ACC112 (cell line): ENCODE results near the gene BRDT.
"Not testable (repeated sequence)": the region's sequence is repeated elsewhere in the genome, so short reads cannot be mapped to it uniquely, and the experiment has no call there.

Experiments used
- H2AFZ ChIP-seq: fragments of 200-600 bp; sonication (generic); one replicate; pipeline ENCODE4 v1.6.0; 2017; ENCODE audit warnings: antibody characterized with exemption, low read length; ENCODE audit not compliant: unreplicated experiment
- H3K27ac ChIP-seq: fragments of 200-600 bp; sonication (generic); 2 replicates; pipeline ENCODE4 v1.5.1; 2014; ENCODE audit warnings: low read depth, mild to moderate bottlenecking, antibody characterized with exemption, low read length, moderate library complexity
- H3K27me3 ChIP-seq: fragments of 200-600 bp; sonication (generic); 2 replicates; pipeline ENCODE4 v1.6.1; 2014; ENCODE audit warnings: mild to moderate bottlenecking, antibody characterized with exemption, low read length, moderate library complexity, mixed read lengths; ENCODE audit not compliant: insufficient read depth
- H3K36me3 ChIP-seq: fragments of 200-600 bp; sonication (generic); 2 replicates; pipeline ENCODE4 v1.6.1; 2016; ENCODE audit warnings: mild to moderate bottlenecking, antibody characterized with exemption, low read length, moderate library complexity, mixed read lengths; ENCODE audit not compliant: insufficient read depth
- H3K4me1 ChIP-seq: fragments of 200-600 bp; sonication (generic); one replicate; pipeline ENCODE4 v1.6.1; 2016; ENCODE audit warnings: low read length, mixed read lengths; ENCODE audit not compliant: insufficient read depth, unreplicated experiment, control insufficient read depth
- H3K4me3 ChIP-seq: fragments of 200-600 bp; sonication (generic); 2 replicates; pipeline ENCODE4 v1.5.1; 2014; ENCODE audit warnings: mild to moderate bottlenecking, low read depth, low read length
- H3K79me2 ChIP-seq: fragments of 200-600 bp; sonication (generic); one replicate; pipeline ENCODE4 v1.6.0; 2016; ENCODE audit warnings: low read length; ENCODE audit not compliant: control insufficient read depth, unreplicated experiment, insufficient read depth

BRDT gene

GRCh38 chr1:91981996-91982609 is 32.9 kb downstream of the BRDT start:
- H3K4me3 ChIP-seq: no peak overlapping the region
- no peak overlapping the region for H2AFZ ChIP-seq
- no peak overlapping the region for H3K27ac ChIP-seq
- no peaks in the 10 kb centered on the region for H3K79me2 ChIP-seq
- H3K4me1 ChIP-seq: no peaks in the 10 kb centered on the region
- no peaks in the 10 kb centered on the region for H3K27me3 ChIP-seq
- no peaks in the 10 kb centered on the region for H3K36me3 ChIP-seq

DNA sequence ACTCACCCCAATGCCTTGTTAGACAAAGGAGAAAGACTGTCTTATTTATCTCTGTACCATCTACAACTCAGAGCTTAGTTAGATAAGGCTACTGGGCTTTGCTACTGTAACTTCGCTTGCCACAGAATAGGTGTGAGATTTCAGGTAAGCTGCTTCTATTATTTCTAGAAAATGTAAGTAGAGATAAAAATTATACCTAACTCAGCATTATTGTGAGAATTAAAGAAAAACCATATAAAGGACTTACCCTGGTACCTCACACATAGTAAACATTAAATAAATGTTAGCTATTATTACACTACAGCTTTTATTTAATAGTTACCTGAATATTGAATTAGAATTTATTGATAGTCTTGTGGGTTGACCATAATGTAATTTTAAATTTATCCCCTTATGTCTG is 44.1 kb downstream of the BRDT start:
- no peaks in the 10 kb centered on the region for H3K4me1 ChIP-seq
- H2AFZ ChIP-seq: no peak overlapping the region
- no peak overlapping the region for H3K27ac ChIP-seq
- no peaks in the 10 kb centered on the region for H3K36me3 ChIP-seq
- H3K4me3 ChIP-seq: no peak overlapping the region
- no peaks in the 10 kb centered on the region for H3K79me2 ChIP-seq
- no peaks in the 10 kb centered on the region for H3K27me3 ChIP-seq

GRCh38 chr1:91997607-91998195 is 48.5 kb downstream of the BRDT start:
- no peak overlapping the region for H3K27ac ChIP-seq
- H3K27me3 ChIP-seq: no peaks in the 10 kb centered on the region
- no peak overlapping the region for H2AFZ ChIP-seq

GRCh38 chr1:92004129-92004528 is 54.9 kb downstream of the BRDT start:
- no peaks in the 10 kb centered on the region for H3K4me1 ChIP-seq
- no peaks in the 10 kb centered on the region for H3K27me3 ChIP-seq
- no peaks in the 10 kb centered on the region for H3K79me2 ChIP-seq
- H3K27ac ChIP-seq: no peak overlapping the region
- H3K36me3 ChIP-seq: no peaks in the 10 kb centered on the region
- no peak overlapping the region for H3K4me3 ChIP-seq
- no peak overlapping the region for H2AFZ ChIP-seq

More at GRCh38 chr1:91997607-91998195, 48.5 kb downstream of the BRDT start:
- no peaks in the 10 kb centered on the region for H3K4me1 ChIP-seq
- H3K4me3 ChIP-seq: no peak overlapping the region
- H3K36me3 ChIP-seq: no peaks in the 10 kb centered on the region
- no peaks in the 10 kb centered on the region for H3K79me2 ChIP-seq

- no peaks in the 10 kb centered on the region for H3K27me3 ChIP-seq
- H3K4me1 ChIP-seq: no peaks in the 10 kb centered on the region
Measured at GRCh38 chr1:92013923-92014322, 64.7 kb downstream of the BRDT start.

GRCh38 chr1:92016720-92017316 is 67.6 kb downstream of the BRDT start:
- no peaks in the 10 kb centered on the region for H3K79me2 ChIP-seq
- H3K4me3 ChIP-seq: no peak overlapping the region
- H3K27ac ChIP-seq: no peak overlapping the region
- no peaks in the 10 kb centered on the region for H3K36me3 ChIP-seq
- no peak overlapping the region for H2AFZ ChIP-seq
- H3K4me1 ChIP-seq: no peaks in the 10 kb centered on the region
- H3K27me3 ChIP-seq: no peaks in the 10 kb centered on the region

More at GRCh38 chr1:92013923-92014322, 64.7 kb downstream of the BRDT start:
- no peak overlapping the region for H3K27ac ChIP-seq
- no peak overlapping the region for H3K4me3 ChIP-seq
- H2AFZ ChIP-seq: no peak overlapping the region
- no peaks in the 10 kb centered on the region for H3K36me3 ChIP-seq
- H3K79me2 ChIP-seq: no peaks in the 10 kb centered on the region

DNA sequence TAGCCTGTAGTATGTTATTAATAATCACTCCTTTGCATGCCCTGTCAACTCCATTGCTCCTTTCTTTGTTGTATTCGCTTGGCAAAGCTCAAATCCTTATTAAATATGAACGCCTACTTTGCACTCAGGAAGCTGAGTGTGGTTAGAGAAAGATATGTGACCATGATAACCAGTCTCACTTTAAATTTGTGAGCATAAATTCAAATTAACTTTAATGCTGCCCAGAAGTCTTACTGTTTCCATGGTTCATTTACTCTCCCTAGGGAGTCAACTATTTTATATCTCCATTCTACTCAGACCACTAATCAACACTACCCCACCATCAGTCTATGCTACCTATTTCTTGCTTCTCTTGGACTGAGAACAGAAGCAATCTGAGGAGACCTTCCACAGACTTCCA is 68.5 kb downstream of the BRDT start:
- H3K27me3 ChIP-seq: no peaks in the 10 kb centered on the region
- no peak overlapping the region for H3K4me3 ChIP-seq

GRCh38 chr1:92026042-92026441 is 76.8 kb downstream of the BRDT start:
- H3K79me2 ChIP-seq, H3K4me1 ChIP-seq: not testable (repeated sequence)

More for the DNA sequence above, 68.5 kb downstream of the BRDT start:
- Histone ChIP-seq H3K4me1 (no peaks in the 10 kb centered on the region), H3K27ac (no peak overlapping the region), H3K36me3 (no peaks in the 10 kb centered on the region), H3K79me2 (no peaks in the 10 kb centered on the region), H2AFZ (no peak overlapping the region)

DNA sequence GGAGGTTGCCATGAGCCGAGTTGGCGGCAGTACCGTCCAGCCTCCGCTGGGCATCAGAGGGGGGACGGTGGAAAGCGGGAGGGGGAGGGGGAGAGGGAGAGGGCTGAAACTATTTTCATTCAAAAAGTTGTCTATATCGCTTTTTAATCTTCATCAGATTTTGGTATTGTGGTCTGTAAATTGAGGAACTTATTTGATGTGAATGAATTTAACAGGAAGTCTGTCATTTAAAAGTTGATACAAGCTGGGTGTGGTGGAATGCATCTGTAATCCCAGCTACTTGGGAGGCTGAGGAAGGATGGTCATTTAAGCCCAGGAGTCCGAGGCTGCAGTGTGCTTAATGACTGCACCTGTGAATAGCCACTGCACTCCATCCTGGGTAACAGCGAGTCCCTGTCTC is 77.6 kb downstream of the BRDT start:
- Histone ChIP-seq H3K4me1 (no peaks in the 10 kb centered on the region), H2AFZ (no peak overlapping the region), H3K36me3 (no peaks in the 10 kb centered on the region), H3K27ac (no peak overlapping the region), H3K4me3 (no peak overlapping the region), H3K79me2 (no peaks in the 10 kb centered on the region), H3K27me3 (no peaks in the 10 kb centered on the region)

More at GRCh38 chr1:92026042-92026441, 76.8 kb downstream of the BRDT start:
- H3K4me3 ChIP-seq, H2AFZ ChIP-seq, H3K27ac ChIP-seq, H3K27me3 ChIP-seq, H3K36me3 ChIP-seq: not testable (repeated sequence)

GRCh38 chr1:92029241-92029922 is 80.2 kb downstream of the BRDT start:
- no peaks in the 10 kb centered on the region for H3K4me1 ChIP-seq
- H3K79me2 ChIP-seq: no peaks in the 10 kb centered on the region
- H3K27ac ChIP-seq: no peak overlapping the region
- no peaks in the 10 kb centered on the region for H3K36me3 ChIP-seq
- H3K4me3 ChIP-seq: peak overlapping the region; percentile 81
- no peaks in the 10 kb centered on the region for H3K27me3 ChIP-seq
- peak overlapping the region; percentile 90 for H2AFZ ChIP-seq
